Sigmoid colon (tissue), 7 donors: Measurements from ENCODE around the gene POLR1E. TPM values are rescaled to one million over a fixed set of nuclear protein-coding genes. Genes with fewer than 3 reads are reported as not detected.

ENCODE experiments used
- DNase-seq: peaks from one replicate; pipeline ENCODE4 v3.0.0-alpha.2; 2019
- H3K27ac ChIP-seq, 4 donors: fragments of 200-600 bp; sonication (generic); one replicate each; pipeline ENCODE4 v1.5.1; 2016 to 2019; ENCODE audit warnings: mild to moderate bottlenecking in 1 of 4
- H3K27me3 ChIP-seq, 3 donors: fragments of 200-600 bp; sonication (generic); one replicate each; pipeline ENCODE4 v1.5.1; 2019; ENCODE audit warnings: mild to moderate bottlenecking in 1 of 3
- H3K36me3 ChIP-seq, 4 donors: fragments of 200-600 bp; sonication (generic); one replicate each; pipeline ENCODE4 v1.5.1; 2016 to 2019
- H3K4me1 ChIP-seq, 4 donors: fragments of 200-600 bp; sonication (generic); one replicate each; pipeline ENCODE4 v1.5.1; 2017 to 2019
- H3K4me3 ChIP-seq, 4 donors: fragments of 200-600 bp; sonication (generic); one replicate each; pipeline ENCODE4 v1.5.1; 2017 to 2019; ENCODE audit warnings: mild to moderate bottlenecking in 2 of 4, moderate library complexity in 1 of 4
- H3K9me3 ChIP-seq, 4 donors: fragments of 200-600 bp in 3 of 4; sonication (generic) in 3 of 4; one replicate each; pipeline versions ENCODE4 v1.5.1 to v1.6.1; 2013 to 2019
- CTCF ChIP-seq, 4 experiments: fragments of 450-650 bp in 3 of 4; fragments of 200-600 bp in 1 of 4; IDR thresholded peaks; one replicate each; pipeline ENCODE4 v1.5.1; 2016 to 2019; ENCODE audit warnings: antibody characterized with exemption in 4 of 4, mild to moderate bottlenecking in 3 of 4, moderate library complexity in 2 of 4
- EP300 ChIP-seq, 4 donors: sonication (generic); formaldehyde crosslinking; IDR thresholded peaks; one replicate each; pipeline ENCODE4 v1.6.1; 2017; ENCODE audit warnings: antibody characterized with exemption in 4 of 4
- POLR2A ChIP-seq, 2 donors: fragments of 450-650 bp; IDR thresholded peaks; one replicate each; pipeline ENCODE4 v1.6.1; 2016; ENCODE audit warnings: antibody characterized with exemption in 2 of 2, mild to moderate bottlenecking in 2 of 2, moderate library complexity in 2 of 2
- POLR2AphosphoS5 ChIP-seq, 4 donors: sonication (generic); formaldehyde crosslinking; IDR thresholded peaks; one replicate each; pipeline ENCODE4 v1.6.1; 2017; ENCODE audit warnings: antibody characterized with exemption in 4 of 4
- WGBS, 2 donors: extraction: QIAGEN DNeasy Blood & Tissue Kit; methylation state at CpG; one replicate each; pipeline ENCODE4 v1.1.7; 2013; 5-methylcytosine and 5-hydroxymethylcytosine counted together
- intact Hi-C: fragments of 100-400 bp; cut with DNase I; formaldehyde crosslinking; loops from one replicate; pipeline ENCODE4 v1.15.1; 2023
- polyA plus RNA-seq, 3 donors: library from polyadenylated mRNA; stranded (reverse); fragments of 200-250 nt; gene quantifications; one replicate each; pipeline ENCODE4 v1.2.3, GENCODE V29; 2013
- total RNA-seq, 4 donors: library from RNA; depleted of rRNA; stranded (reverse); fragments of >200 nt; gene quantifications; one replicate each; pipeline ENCODE4 v1.1.0, GENCODE V29; 2016
- donor health status: healthy with polysubstance abuse.
- donor health status: Bipolar disorder and iron deficiency.
- donor health status: healthy.

The POLR1E gene
- total and polyA plus RNA-seq, 7 donors, result 4.6 to 33.4 (median 22.3) TPM

- H3K36me3 ChIP-seq, result no peaks in the 10 kb centered on the region
- 77 to 90% methylated on average over 1 of the region's 1 CpG for WGBS, 2 donors
Measured at GRCh38 chr9:37550781-37551180, 65.0 kb downstream of the POLR1E start.

GRCh38 chr9:37551468-37551867 lies 65.7 kb downstream of the POLR1E start:
- Histone ChIP-seq H3K27ac (no peak overlapping the region), H3K36me3 (no peaks in the 10 kb centered on the region), H3K4me1 (peaks cover 0 to 14% (median 7%) of the 10 kb centered on the region in 4 donors), H3K4me3 (no peak overlapping the region), H3K27me3 (no peaks in the 10 kb centered on the region), H3K9me3 (no peaks in the 10 kb centered on the region)
- intact Hi-C loops, result no loop called here
- 79 to 85% methylated on average over 3 of the region's 3 CpGs for WGBS, 2 donors
- TF ChIP-seq EP300 (IDR thresholded peaks at IDR 0.05), result no peak
- no peak for TF ChIP-seq POLR2AphosphoS5 (IDR thresholded peaks at IDR 0.05)
- no peak for TF ChIP-seq POLR2A (IDR thresholded peaks at IDR 0.05)
- TF ChIP-seq CTCF (IDR thresholded peaks at IDR 0.05), result no peak
- no peak for DNase-seq

More at GRCh38 chr9:37550781-37551180, 65.0 kb downstream of the POLR1E start:
- DNase-seq, result no peak
- Histone ChIP-seq H3K27ac (no peak overlapping the region), H3K4me1 (peaks cover 0 to 14% (median 7%) of the 10 kb centered on the region in 4 donors), H3K9me3 (no peaks in the 10 kb centered on the region), H3K27me3 (no peaks in the 10 kb centered on the region), H3K4me3 (no peak overlapping the region)
- TF ChIP-seq EP300 (IDR thresholded peaks at IDR 0.05) (no peak), CTCF (IDR thresholded peaks at IDR 0.05) (no peak), POLR2A (IDR thresholded peaks at IDR 0.05) (no peak), POLR2AphosphoS5 (IDR thresholded peaks at IDR 0.05) (no peak)
- intact Hi-C loops, result no loop called here

- Histone ChIP-seq H3K4me1 (peaks cover 0 to 14% (median 7%) of the 10 kb centered on the region in 4 donors), H3K27me3 (no peaks in the 10 kb centered on the region), H3K36me3 (no peaks in the 10 kb centered on the region), H3K27ac (no peak overlapping the region), H3K4me3 (no peak overlapping the region), H3K9me3 (no peaks in the 10 kb centered on the region)
- TF ChIP-seq CTCF (IDR thresholded peaks at IDR 0.05) (no peak), POLR2AphosphoS5 (IDR thresholded peaks at IDR 0.05) (no peak), EP300 (IDR thresholded peaks at IDR 0.05) (no peak), POLR2A (IDR thresholded peaks at IDR 0.05) (no peak)
- DNase-seq, result no peak
- WGBS, 2 donors, result 91 to 94% methylated on average over 2 of the region's 2 CpGs
- intact Hi-C loops, result no loop called here
Measured at GRCh38 chr9:37551888-37552287, 66.1 kb downstream of the POLR1E start.

Other genes starting within 250 kb of the POLR1E start
- gene GRHPR, start 63.3 kb upstream of the POLR1E start, total RNA-seq, result 100 to 1,000 TPM; 127 to 165 (median 157) TPM
- 10 to 100 TPM; 84.1 to 94.9 (median 88.8) TPM for gene GRHPR, start 63.3 kb upstream of the POLR1E start, polyA plus RNA-seq
- gene ZBTB5, start 20.5 kb upstream of the POLR1E start, total RNA-seq, result 10 to 100 TPM in 2 of 4 donors, 1 to 10 TPM in 2; 7.2 to 11.1 (median 10.2) TPM
- gene ZBTB5, start 20.5 kb upstream of the POLR1E start, polyA plus RNA-seq, result 1 to 10 TPM; 3.6 to 7.7 (median 4.4) TPM
- gene FBXO10, start 90.4 kb downstream of the POLR1E start, total RNA-seq, result 10 to 100 TPM; 14.8 to 19.4 (median 16.3) TPM
- gene FBXO10, start 90.4 kb downstream of the POLR1E start, polyA plus RNA-seq, result 1 to 10 TPM in 1 of 3 donors, under 1 TPM in 2; 0.60 to 4.1 (median 0.69) TPM
- gene TOMM5, start 106.6 kb downstream of the POLR1E start, total RNA-seq, result 100 to 1,000 TPM in 3 of 4 donors, 10 to 100 TPM in 1; 69.2 to 173 (median 134) TPM
- gene TOMM5, start 106.6 kb downstream of the POLR1E start, polyA plus RNA-seq, result 100 to 1,000 TPM; 106 to 140 (median 138) TPM
- gene FRMPD1, start 165.0 kb downstream of the POLR1E start, total RNA-seq, result under 1 TPM; 0.16 to 0.71 (median 0.34) TPM
- gene FRMPD1, start 165.0 kb downstream of the POLR1E start, polyA plus RNA-seq, result under 1 TPM in 1 of 3 donors, not detected in 2; 0.20 TPM